DOHH2 (cell line): ENCODE measurements around the gene KLK14.

Source experiments
- EZH2phosphoT487 ChIP-seq: fragments of 200-600 bp; sonication (generic); IDR thresholded peaks from 2 replicates; pipeline ENCODE4 v1.6.1; 2017; ENCODE audit warnings: borderline replicate concordance, mild to moderate bottlenecking, antibody characterized with exemption, low read length, moderate library complexity, mixed read lengths
- TF ChIP-seq, protein P1 (sequence below): fragments of 200-600 bp; sonication (generic); IDR thresholded peaks from one replicate; pipeline ENCODE4 v1.5.1; 2014; ENCODE audit warnings: antibody characterized with exemption, mild to moderate bottlenecking, low read depth, low read length; ENCODE audit not compliant: poor library complexity, severe bottlenecking

DNA sequence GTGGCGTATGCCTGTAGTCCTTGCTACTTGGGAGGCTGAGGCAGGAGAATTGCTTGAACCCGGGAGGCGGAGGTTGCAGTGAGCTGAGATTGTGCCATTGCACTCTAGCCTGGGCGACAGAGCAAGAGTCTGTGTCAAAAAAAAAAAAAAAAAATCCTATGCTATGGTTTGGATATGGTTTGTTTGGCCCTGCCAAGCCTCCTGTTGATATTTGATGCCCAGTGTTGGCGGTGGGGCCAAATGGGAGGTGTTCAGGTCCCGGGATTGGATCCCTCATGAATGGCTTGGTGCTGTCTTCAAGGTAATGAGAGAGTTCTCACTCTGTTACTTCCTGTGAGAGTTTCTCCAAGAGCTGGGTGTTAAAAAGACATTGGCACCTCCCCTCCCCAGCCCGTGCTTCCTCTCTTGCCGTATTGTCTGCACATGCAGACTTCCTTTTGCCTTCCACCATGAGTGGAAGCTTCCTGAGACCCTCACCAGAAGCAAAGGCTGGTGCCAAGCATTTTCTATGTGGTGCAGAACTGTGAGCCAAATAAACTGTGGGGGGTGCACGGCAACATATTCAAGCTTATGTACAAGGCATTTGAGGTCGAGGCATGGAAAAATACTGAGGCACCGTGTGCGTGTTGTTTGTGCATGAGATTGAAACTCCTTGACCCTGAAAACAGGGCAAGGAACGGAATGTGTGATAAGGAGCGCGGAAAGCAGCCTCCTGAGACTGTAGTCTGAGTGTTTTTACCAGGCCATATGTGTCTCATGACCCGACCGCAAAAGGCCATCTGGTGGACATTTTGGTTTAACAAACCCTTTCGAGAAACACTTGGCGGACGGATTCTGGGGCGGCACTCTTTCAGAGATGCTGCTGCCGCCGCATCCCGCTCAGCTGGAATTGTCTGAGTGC, 49.3 kb upstream of the KLK14 start:
- TF ChIP-seq, protein P1, sequence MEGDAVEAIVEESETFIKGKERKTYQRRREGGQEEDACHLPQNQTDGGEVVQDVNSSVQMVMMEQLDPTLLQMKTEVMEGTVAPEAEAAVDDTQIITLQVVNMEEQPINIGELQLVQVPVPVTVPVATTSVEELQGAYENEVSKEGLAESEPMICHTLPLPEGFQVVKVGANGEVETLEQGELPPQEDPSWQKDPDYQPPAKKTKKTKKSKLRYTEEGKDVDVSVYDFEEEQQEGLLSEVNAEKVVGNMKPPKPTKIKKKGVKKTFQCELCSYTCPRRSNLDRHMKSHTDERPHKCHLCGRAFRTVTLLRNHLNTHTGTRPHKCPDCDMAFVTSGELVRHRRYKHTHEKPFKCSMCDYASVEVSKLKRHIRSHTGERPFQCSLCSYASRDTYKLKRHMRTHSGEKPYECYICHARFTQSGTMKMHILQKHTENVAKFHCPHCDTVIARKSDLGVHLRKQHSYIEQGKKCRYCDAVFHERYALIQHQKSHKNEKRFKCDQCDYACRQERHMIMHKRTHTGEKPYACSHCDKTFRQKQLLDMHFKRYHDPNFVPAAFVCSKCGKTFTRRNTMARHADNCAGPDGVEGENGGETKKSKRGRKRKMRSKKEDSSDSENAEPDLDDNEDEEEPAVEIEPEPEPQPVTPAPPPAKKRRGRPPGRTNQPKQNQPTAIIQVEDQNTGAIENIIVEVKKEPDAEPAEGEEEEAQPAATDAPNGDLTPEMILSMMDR: no peak
- no peak for TF ChIP-seq EZH2phosphoT487
